OCI-LY7 (cell line): Measurements from ENCODE around the gene AKR1A1. TPM values are rescaled to one million over a fixed set of nuclear protein-coding genes. Genes with fewer than 3 reads are reported as not detected.

Source experiments
- BruUV-seq: library from RNA; stranded (reverse); fragments of 400-500 nt; replicated peaks from 2 replicates; lab custom pipeline; 2021; lab: Mats Ljungman, UMichigan
- CTCF ChIA-PET: fragments of 300-600 bp; sonication (Branson Sonifier 250); formaldehyde crosslinking; loops from one replicate; lab custom pipeline; 2022; ENCODE audit warnings: antibody characterized with exemption; ENCODE audit not compliant: unreplicated experiment; lab: Charles Lee
- POLR2A ChIA-PET: fragments of 300-600 bp; sonication (Branson Sonifier 250); formaldehyde crosslinking; loops from one replicate; lab custom pipeline; 2022; ENCODE audit warnings: antibody characterized with exemption; lab: Charles Lee
- DNase-seq: peaks from one replicate; pipeline ENCODE4 v3.0.0-alpha.2; 2015; ENCODE audit warnings: low spot score
- H2AFZ ChIP-seq: fragments of 200-600 bp; sonication (generic), shearing (Covaris generic); 2 replicates; pipeline ENCODE4 v1.6.1; 2014; ENCODE audit warnings: mild to moderate bottlenecking, antibody characterized with exemption, low read length, moderate library complexity
- H3K27ac ChIP-seq: fragments of 200-600 bp; sonication (generic); 2 replicates; pipeline ENCODE4 v1.5.1; 2014; ENCODE audit warnings: mixed run types, low read depth, mild to moderate bottlenecking, moderate library complexity, low read length, inconsistent platforms; ENCODE audit not compliant: poor library complexity, severe bottlenecking
- H3K36me3 ChIP-seq: fragments of 200-600 bp; sonication (generic); 2 replicates; pipeline ENCODE4 v1.6.1; 2014; ENCODE audit warnings: mild to moderate bottlenecking, antibody characterized with exemption, low read length, moderate library complexity, mixed read lengths; ENCODE audit not compliant: insufficient read depth
- H3K4me1 ChIP-seq: fragments of 200-600 bp; sonication (generic); 2 replicates; pipeline ENCODE4 v1.5.1; 2014; ENCODE audit warnings: mild to moderate bottlenecking, low read length; ENCODE audit not compliant: insufficient read depth, poor library complexity, severe bottlenecking
- H3K4me2 ChIP-seq: fragments of 200-600 bp; sonication (generic); 2 replicates; pipeline ENCODE4 v1.6.1; 2014; ENCODE audit warnings: mild to moderate bottlenecking, low read length
- H3K4me3 ChIP-seq: fragments of 200-600 bp; sonication (generic); 2 replicates; pipeline ENCODE4 v1.5.1; 2014; ENCODE audit warnings: mild to moderate bottlenecking, low read depth, low read length; ENCODE audit not compliant: poor library complexity, severe bottlenecking
- H3K79me2 ChIP-seq: fragments of 200-600 bp; sonication (generic); 2 replicates; pipeline ENCODE4 v1.6.1; 2016; ENCODE audit warnings: low read depth, mild to moderate bottlenecking, low read length, moderate library complexity, mixed read lengths; ENCODE audit not compliant: insufficient read depth
- H3K9me2 ChIP-seq: fragments of 200-600 bp; sonication (generic); 2 replicates; pipeline ENCODE4 v1.6.1; 2016; ENCODE audit warnings: mild to moderate bottlenecking, low read length, mixed read lengths; ENCODE audit not compliant: insufficient read depth
- H3K9me3 ChIP-seq: fragments of 200-600 bp; sonication (generic); 2 replicates; pipeline ENCODE4 v1.6.1; 2014; ENCODE audit warnings: mild to moderate bottlenecking, mixed run types, low read length, mixed read lengths
- H4K20me1 ChIP-seq: fragments of 200-600 bp; sonication (generic); 2 replicates; pipeline ENCODE4 v1.6.1; 2014; ENCODE audit warnings: mild to moderate bottlenecking, antibody characterized with exemption, low read length, moderate library complexity, mixed read lengths; ENCODE audit not compliant: insufficient read depth
- EZH2phosphoT487 ChIP-seq: fragments of 200-600 bp; sonication (generic); IDR thresholded peaks from 2 replicates; pipeline ENCODE4 v1.6.1; 2018; ENCODE audit warnings: low read depth, borderline replicate concordance, mild to moderate bottlenecking, mixed run types, antibody characterized with exemption, low read length, moderate library complexity, mixed read lengths
- intact Hi-C: fragments of 100-400 bp; cut with micrococcal nuclease; formaldehyde crosslinking; loops from one replicate; pipeline ENCODE4 v1.10.0; 2022; ENCODE audit not compliant: unreplicated experiment
- total RNA-seq, 2 experiments: library from RNA; depleted of rRNA in 1 of 2; stranded (reverse); fragments of >200 nt in 1 of 2; shearing (Covaris generic) in 1 of 2; gene quantifications; 2 replicates each; pipeline ENCODE4 v1.2.3, GENCODE V29; 2014 to 2022
- TF ChIP-seq, protein P1 (sequence below): fragments of 200-600 bp; sonication (generic); conservative IDR thresholded peaks from 2 replicates; pipeline ENCODE4 v1.5.1; 2014; ENCODE audit warnings: mild to moderate bottlenecking, antibody characterized with exemption, low read length, moderate library complexity, mixed read lengths

The AKR1A1 gene
- total RNA-seq, 2 experiments from 2014 or later: 141 to 142 TPM

DNA sequence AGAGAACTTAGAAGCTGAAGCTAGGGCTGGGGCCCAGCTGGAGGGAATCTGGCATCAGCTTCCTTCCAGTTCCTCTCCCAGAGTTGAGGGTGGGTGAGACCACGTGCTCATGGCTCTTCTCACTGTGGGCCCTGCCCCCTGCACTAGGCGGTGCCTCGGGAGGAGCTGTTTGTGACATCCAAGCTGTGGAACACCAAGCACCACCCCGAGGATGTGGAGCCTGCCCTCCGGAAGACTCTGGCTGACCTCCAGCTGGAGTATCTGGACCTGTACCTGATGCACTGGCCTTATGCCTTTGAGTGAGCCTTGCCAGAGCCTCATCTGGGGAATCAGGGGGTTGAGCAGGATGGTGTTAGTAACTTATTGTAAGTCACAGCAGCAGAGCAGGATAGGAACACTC, 16.1 kb downstream of the AKR1A1 start:
- H3K4me2 ChIP-seq: no peak overlapping the region
- POLR2A ChIA-PET: interaction anchor here (0.6 to 3.5 kb wide), 5 partner anchors 9 to 203 kb away, joined by 3 to 27 read pairs (median 6); partner anchors contain the start of gene PRDX1
- peaks cover 87% of the 10 kb centered on the region for H3K36me3 ChIP-seq
- no peaks in the 10 kb centered on the region for H3K9me2 ChIP-seq
- intact Hi-C loops: no loop called here
- H2AFZ ChIP-seq: no peak overlapping the region
- no TSS peak for BruUV-seq
- H3K4me1 ChIP-seq: no peaks in the 10 kb centered on the region
- DNase-seq: no peak
- TF ChIP-seq, protein P1, sequence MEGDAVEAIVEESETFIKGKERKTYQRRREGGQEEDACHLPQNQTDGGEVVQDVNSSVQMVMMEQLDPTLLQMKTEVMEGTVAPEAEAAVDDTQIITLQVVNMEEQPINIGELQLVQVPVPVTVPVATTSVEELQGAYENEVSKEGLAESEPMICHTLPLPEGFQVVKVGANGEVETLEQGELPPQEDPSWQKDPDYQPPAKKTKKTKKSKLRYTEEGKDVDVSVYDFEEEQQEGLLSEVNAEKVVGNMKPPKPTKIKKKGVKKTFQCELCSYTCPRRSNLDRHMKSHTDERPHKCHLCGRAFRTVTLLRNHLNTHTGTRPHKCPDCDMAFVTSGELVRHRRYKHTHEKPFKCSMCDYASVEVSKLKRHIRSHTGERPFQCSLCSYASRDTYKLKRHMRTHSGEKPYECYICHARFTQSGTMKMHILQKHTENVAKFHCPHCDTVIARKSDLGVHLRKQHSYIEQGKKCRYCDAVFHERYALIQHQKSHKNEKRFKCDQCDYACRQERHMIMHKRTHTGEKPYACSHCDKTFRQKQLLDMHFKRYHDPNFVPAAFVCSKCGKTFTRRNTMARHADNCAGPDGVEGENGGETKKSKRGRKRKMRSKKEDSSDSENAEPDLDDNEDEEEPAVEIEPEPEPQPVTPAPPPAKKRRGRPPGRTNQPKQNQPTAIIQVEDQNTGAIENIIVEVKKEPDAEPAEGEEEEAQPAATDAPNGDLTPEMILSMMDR: no peak
- no peaks in the 10 kb centered on the region for H3K79me2 ChIP-seq
- H3K4me3 ChIP-seq: no peak overlapping the region
- H3K9me3 ChIP-seq: no peaks in the 10 kb centered on the region
- H4K20me1 ChIP-seq: no peaks in the 10 kb centered on the region
- no peak overlapping the region for H3K27ac ChIP-seq
- CTCF ChIA-PET: interaction anchor here (0.6 kb wide), 1 partner anchor 16 kb away, joined by 4 read pairs; no protein-coding TSS in a partner anchor

GRCh38 chr1:45567911-45568310, 17.3 kb downstream of the AKR1A1 start:
- Histone ChIP-seq H3K27ac (no peak overlapping the region), H3K4me3 (no peak overlapping the region), H2AFZ (no peak overlapping the region), H3K79me2 (no peaks in the 10 kb centered on the region), H4K20me1 (no peaks in the 10 kb centered on the region), H3K36me3 (peaks cover 80% of the 10 kb centered on the region), H3K9me2 (no peaks in the 10 kb centered on the region), H3K9me3 (no peaks in the 10 kb centered on the region), H3K4me1 (no peaks in the 10 kb centered on the region), H3K4me2 (no peak overlapping the region)
- BruUV-seq: no TSS peak
- DNase-seq: no peak
- CTCF ChIA-PET: no interaction called here
- POLR2A ChIA-PET: interaction anchor here (0.6 to 3.5 kb wide), 3 partner anchors 10 to 58 kb away, joined by 3 to 27 read pairs (median 10); partner anchors contain the start of gene PRDX1
- TF ChIP-seq, protein P1: no peak
- no peak for TF ChIP-seq EZH2phosphoT487
- intact Hi-C loops: no loop called here

- intact Hi-C loops: no loop called here
- no peak for TF ChIP-seq EZH2phosphoT487
- TF ChIP-seq, protein P1: no peak
- ChIA-PET POLR2A (interaction anchor here (0.6 to 3.5 kb wide), 4 partner anchors 11 to 379 kb away, joined by 3 to 27 read pairs (median 8); partner anchors contain the start of gene PRDX1), CTCF (interaction anchor here (0.6 to 2.3 kb wide), 3 partner anchors 56 to 610 kb away, joined by 5 to 12 read pairs (median 8); partner anchors contain the start of genes CCDC163 and MMACHC)
- Histone ChIP-seq H4K20me1 (no peaks in the 10 kb centered on the region), H3K9me2 (no peaks in the 10 kb centered on the region), H3K4me1 (no peaks in the 10 kb centered on the region), H3K4me3 (no peak overlapping the region), H3K36me3 (peaks cover 75% of the 10 kb centered on the region), H3K79me2 (no peaks in the 10 kb centered on the region), H2AFZ (no peak overlapping the region), H3K9me3 (no peaks in the 10 kb centered on the region), H3K4me2 (no peak overlapping the region), H3K27ac (no peak overlapping the region)
- BruUV-seq: no TSS peak
- DNase-seq: no peak
Observed at GRCh38 chr1:45568421-45568820, 17.8 kb downstream of the AKR1A1 start.
